ENCODE results near the gene ZNF496. TPM values are rescaled to one million over a fixed set of nuclear protein-coding genes. Genes with fewer than 3 reads are reported as not detected.

Gene ZNF496
- total RNA-seq, 1 donor from 2014 or later: 39.0 TPM

- intact Hi-C loops (cut with DNase I): no loop called here
- Histone ChIP-seq H3K9me3 (no peaks in the 10 kb centered on the region), H3K27ac (no peak overlapping the region), H3K36me3 (peaks cover 0 to 39% of the 10 kb centered on the region in 2 donors), H3K27me3 (no peaks in the 10 kb centered on the region), H3K4me1 (no peaks in the 10 kb centered on the region), H3K4me3 (no peak overlapping the region)
- no peak for DNase-seq (ENCODE audit: extremely low spot score in 2 of 2)
- no peak for TF ChIP-seq POLR2AphosphoS5 (IDR thresholded peaks at IDR 0.05; ENCODE audit: insufficient read depth in 1 of 2, low read depth in 1 of 2)
- TF ChIP-seq, protein P1, sequence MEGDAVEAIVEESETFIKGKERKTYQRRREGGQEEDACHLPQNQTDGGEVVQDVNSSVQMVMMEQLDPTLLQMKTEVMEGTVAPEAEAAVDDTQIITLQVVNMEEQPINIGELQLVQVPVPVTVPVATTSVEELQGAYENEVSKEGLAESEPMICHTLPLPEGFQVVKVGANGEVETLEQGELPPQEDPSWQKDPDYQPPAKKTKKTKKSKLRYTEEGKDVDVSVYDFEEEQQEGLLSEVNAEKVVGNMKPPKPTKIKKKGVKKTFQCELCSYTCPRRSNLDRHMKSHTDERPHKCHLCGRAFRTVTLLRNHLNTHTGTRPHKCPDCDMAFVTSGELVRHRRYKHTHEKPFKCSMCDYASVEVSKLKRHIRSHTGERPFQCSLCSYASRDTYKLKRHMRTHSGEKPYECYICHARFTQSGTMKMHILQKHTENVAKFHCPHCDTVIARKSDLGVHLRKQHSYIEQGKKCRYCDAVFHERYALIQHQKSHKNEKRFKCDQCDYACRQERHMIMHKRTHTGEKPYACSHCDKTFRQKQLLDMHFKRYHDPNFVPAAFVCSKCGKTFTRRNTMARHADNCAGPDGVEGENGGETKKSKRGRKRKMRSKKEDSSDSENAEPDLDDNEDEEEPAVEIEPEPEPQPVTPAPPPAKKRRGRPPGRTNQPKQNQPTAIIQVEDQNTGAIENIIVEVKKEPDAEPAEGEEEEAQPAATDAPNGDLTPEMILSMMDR (IDR thresholded peaks at IDR 0.05): no peak
- no peak for TF ChIP-seq POLR2A (IDR thresholded peaks at IDR 0.05)
These were observed 8.6 kb downstream of the ZNF496 start for GRCh38 chr1:247322849-247323586.

GRCh38 chr1:247322442-247322841, 9.2 kb downstream of the ZNF496 start:
- no peak overlapping the region for H3K4me3 ChIP-seq
- DNase-seq (ENCODE audit: extremely low spot score in 2 of 2): no peak
- H3K4me1 ChIP-seq: no peaks in the 10 kb centered on the region
- H3K9me3 ChIP-seq: no peaks in the 10 kb centered on the region
- no peak overlapping the region for H3K27ac ChIP-seq
- H3K36me3 ChIP-seq: peaks cover 0 to 41% of the 10 kb centered on the region in 2 donors
- H3K27me3 ChIP-seq: no peaks in the 10 kb centered on the region
- intact Hi-C loops (cut with DNase I): no loop called here
- TF ChIP-seq POLR2A (IDR thresholded peaks at IDR 0.05) (no peak), POLR2AphosphoS5 (IDR thresholded peaks at IDR 0.05; ENCODE audit: insufficient read depth in 1 of 2, low read depth in 1 of 2) (no peak)
- TF ChIP-seq, protein P1 (IDR thresholded peaks at IDR 0.05): no peak

GRCh38 chr1:247317702-247318101, 14.0 kb downstream of the ZNF496 start:
- intact Hi-C loops (cut with DNase I): no loop called here
- no peaks in the 10 kb centered on the region for H3K4me1 ChIP-seq
- no peaks in the 10 kb centered on the region for H3K9me3 ChIP-seq
- H3K27me3 ChIP-seq: no peaks in the 10 kb centered on the region
- TF ChIP-seq POLR2A (IDR thresholded peaks at IDR 0.05) (no peak), POLR2AphosphoS5 (IDR thresholded peaks at IDR 0.05; ENCODE audit: insufficient read depth in 1 of 2, low read depth in 1 of 2) (no peak)
- TF ChIP-seq, protein P1 (IDR thresholded peaks at IDR 0.05): no peak
- H3K27ac ChIP-seq: no peak overlapping the region
- no peak for DNase-seq (ENCODE audit: extremely low spot score in 2 of 2)
- H3K36me3 ChIP-seq: peaks cover 0 to 46% of the 10 kb centered on the region in 2 donors
- H3K4me3 ChIP-seq: no peak overlapping the region

DNA sequence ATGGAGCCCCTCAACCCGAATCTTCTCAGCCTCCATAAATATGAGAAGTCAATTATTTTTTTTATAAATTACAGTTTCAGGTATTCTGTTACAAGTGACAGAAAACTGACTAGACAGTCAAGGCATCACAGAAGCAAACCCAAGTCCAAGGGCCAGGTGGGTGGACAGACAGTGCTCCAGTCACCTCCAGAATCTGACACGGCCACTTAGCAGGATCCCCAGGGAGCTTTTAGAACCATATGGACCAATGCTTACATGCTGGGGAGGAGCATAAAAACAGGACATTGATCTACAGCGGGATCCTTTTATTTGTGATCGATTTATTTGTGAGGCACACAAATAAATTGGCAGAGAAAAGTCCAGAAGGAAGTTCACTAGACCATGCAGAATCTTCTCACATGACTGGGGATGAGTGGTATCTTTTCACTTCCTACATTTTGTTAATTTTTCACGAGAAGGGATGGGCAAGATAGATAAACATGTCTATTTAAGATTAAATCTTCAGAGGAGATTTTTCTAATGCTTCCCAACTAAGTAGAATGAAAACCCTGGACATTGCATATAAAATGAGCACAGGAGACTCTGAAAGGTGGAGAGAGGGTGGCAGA, 15.0 kb downstream of the ZNF496 start:
- Histone ChIP-seq H3K27me3 (no peaks in the 10 kb centered on the region), H3K9me3 (no peaks in the 10 kb centered on the region), H3K4me3 (no peak overlapping the region), H3K4me1 (no peaks in the 10 kb centered on the region), H3K27ac (no peak overlapping the region), H3K36me3 (peaks cover 0 to 36% of the 10 kb centered on the region in 2 donors)
- intact Hi-C loops (cut with DNase I): no loop called here
- no peak for DNase-seq (ENCODE audit: extremely low spot score in 2 of 2)
- TF ChIP-seq POLR2A (IDR thresholded peaks at IDR 0.05) (no peak), POLR2AphosphoS5 (IDR thresholded peaks at IDR 0.05; ENCODE audit: insufficient read depth in 1 of 2, low read depth in 1 of 2) (no peak)
- TF ChIP-seq, protein P1 (IDR thresholded peaks at IDR 0.05): no peak

- H3K9me3 ChIP-seq: no peaks in the 10 kb centered on the region
- no peaks in the 10 kb centered on the region for H3K27me3 ChIP-seq
- DNase-seq (ENCODE audit: extremely low spot score in 2 of 2): no peak
- intact Hi-C loops (cut with DNase I): no loop called here
- H3K4me1 ChIP-seq: no peaks in the 10 kb centered on the region
- TF ChIP-seq POLR2A (IDR thresholded peaks at IDR 0.05) (no peak), POLR2AphosphoS5 (IDR thresholded peaks at IDR 0.05; ENCODE audit: insufficient read depth in 1 of 2, low read depth in 1 of 2) (no peak)
- TF ChIP-seq, protein P1 (IDR thresholded peaks at IDR 0.05): no peak
- peaks cover 0 to 69% of the 10 kb centered on the region in 2 donors for H3K36me3 ChIP-seq
- no peak overlapping the region for H3K4me3 ChIP-seq
- H3K27ac ChIP-seq: no peak overlapping the region
These were observed 27.6 kb downstream of the ZNF496 start for GRCh38 chr1:247304031-247304430.
